Amygdala (tissue), 56 donors: ENCODE measurements around the gene KRTAP10-6.
"Not testable (repeated sequence)": the region's sequence is repeated elsewhere in the genome, so short reads cannot be mapped to it uniquely, and the experiment has no call there.

Source experiments
- DNase-seq, 56 donors: peaks; one replicate each; lab custom pipeline; 2025; lab: John Stamatoyannopoulos, UW

KRTAP10-6 gene

DNA sequence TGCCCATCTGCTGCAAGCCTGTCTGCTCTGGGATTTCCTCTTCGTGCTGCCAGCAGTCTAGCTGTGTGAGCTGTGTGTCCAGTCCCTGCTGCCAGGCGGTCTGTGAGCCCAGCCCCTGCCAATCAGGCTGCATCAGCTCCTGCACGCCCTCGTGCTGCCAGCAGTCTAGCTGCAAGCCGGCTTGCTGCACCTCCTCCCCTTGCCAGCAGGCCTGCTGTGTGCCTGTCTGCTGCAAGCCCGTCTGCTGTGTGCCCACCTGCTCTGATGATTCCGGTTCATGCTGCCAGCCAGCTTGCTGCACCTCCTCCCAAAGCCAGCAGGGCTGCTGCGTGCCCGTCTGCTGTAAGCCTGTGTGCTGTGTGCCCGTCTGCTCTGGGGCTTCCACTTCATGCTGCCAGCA lies 8.8 kb upstream of the KRTAP10-6 start:
- not testable (repeated sequence) for DNase-seq

DNA sequence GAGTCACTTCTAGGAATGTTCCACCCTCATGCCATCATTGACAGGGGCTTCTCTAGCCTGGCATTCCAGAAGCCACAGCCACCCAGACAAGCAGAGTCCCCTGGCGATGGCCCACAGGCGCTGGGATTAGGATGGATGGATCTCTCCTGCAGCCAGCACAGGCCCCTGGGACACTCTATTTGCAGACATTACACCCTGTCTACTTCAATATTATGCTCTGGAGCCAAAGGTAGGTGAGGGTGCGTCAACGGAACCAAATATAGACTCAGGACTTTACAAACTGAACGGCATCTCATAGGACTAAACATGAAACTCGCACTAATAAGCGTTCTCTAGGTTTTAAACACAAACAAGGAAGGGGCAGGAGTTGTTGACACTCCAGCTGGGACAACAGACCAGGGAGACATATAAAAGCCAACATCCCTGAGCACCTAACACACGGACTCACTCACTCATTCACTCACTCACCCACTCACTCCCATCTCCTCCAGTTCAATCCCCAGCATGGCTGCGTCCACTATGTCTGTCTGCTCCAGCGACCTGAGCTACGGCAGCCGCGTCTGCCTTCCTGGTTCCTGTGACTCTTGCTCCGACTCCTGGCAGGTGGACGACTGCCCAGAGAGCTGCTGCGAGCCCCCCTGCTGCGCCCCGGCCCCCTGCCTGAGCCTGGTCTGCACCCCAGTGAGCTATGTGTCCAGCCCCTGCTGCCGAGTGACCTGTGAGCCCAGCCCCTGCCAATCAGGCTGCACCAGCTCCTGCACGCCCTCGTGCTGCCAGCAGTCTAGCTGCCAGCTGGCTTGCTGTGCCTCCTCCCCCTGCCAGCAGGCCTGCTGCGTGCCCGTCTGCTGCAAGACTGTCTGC lies 8.0 kb upstream of the KRTAP10-6 start, which contains the start of gene KRTAP10-7:
KRTAP10-7 (plus strand) TSS at position 480 of the 861 bp plus-strand sequence; CDS start at position 505, 25 bp downstream.
- not testable (repeated sequence) for DNase-seq

DNA sequence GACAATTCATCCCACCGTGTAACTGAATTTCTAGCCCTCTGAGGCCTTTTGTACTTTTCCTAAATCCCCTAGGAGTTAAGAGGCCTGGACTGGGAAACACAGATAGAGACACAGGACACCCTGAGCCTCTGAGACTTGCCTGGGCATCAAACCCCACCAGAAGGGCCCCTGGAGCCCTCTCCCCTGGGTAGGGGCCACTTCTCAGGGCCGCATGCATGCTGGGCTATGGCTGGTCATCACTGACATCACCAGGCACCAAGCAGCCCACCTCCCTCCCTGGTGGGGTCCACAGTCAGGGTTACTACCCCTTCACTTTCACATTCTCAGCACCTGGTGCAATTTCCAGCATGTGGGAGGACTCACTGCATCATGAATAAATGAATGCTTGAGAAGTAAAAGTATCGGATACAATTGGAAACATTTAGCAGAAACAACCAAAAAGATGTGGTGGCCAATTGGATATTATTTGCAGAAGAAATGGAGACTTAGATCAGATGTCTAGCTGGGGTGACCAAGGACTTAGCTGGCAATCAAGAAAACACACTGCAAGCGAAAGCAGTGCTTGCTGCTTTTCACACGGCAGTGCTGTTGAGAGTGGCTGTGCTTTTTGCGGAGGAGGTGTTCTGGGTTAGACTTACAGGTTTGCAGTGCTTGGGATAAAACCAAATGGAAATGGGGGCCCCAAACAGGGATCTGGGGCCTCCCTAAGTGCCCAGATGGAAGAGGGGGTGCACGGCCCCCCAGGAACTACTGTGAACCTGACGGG lies 7.1 kb upstream of the KRTAP10-6 start:
- DNase-seq, result no peak

DNA sequence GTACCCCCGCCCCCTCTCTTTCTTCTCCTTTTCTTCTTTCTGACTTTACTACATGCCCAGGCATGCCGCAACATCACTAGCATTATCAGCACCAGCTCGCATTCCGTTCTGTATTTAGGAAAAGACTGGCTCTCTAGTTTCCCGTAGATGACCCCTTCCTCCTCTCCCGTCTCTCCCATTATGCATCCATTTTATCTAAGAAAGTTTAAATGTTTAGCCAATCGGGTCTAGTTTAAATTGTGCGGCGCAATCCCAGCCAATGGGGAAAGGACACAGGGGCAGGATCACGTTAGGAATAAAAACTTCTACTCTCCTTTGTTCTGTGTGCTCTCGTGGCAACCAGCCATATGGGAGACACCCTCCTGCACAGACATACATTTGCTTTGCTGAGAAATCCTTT lies 5.8 kb upstream of the KRTAP10-6 start:
- no peak for DNase-seq

DNA sequence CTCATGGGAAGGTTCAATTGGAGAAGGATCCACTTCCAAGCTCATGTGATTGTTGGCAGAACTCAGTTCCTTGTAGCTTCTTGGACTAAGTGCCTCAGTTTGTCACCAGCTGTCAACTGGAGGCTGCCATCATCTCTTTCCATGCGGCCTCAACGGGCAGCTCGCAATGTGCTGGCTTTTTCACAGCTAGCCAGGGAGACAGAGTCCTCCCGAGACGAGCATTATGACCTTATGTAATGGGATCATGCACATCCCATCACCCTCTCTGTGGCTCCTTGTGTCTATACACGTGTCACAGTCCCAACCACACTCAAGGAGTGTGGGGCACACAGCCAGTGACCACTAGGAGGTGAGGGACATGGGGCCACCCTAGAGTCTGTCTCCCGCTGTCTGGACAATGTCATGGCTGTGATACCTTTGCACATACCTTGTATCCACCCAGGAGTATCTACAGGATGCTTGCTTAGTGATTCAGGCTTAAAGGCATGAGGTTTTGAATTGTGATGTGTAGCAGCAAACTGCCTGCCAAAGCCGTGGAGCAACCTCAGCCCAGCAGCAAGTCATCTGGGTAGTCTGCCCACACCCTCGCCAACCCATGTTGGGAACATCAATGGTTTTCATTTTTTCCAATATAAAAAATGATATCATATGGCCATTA lies 3.9 kb upstream of the KRTAP10-6 start:
- no peak for DNase-seq

DNA sequence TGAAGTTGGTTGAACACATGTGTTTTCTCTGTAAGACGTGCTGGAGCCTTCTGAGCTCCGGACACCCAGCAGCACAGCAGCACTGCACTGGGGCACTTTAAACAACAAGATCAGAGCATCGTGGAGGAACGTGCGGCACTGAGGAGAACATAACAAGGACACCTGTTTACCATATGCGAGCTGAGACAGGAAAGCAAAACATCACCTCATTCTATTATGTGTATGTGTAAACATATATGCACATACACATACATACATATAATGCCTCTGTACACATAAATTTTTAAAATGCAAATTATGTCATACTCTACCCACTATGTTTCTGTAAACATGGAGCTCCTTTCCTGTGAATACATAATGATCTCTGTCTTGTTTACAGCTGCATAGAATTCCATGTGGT lies 3.2 kb upstream of the KRTAP10-6 start:
- DNase-seq, result no peak

DNA sequence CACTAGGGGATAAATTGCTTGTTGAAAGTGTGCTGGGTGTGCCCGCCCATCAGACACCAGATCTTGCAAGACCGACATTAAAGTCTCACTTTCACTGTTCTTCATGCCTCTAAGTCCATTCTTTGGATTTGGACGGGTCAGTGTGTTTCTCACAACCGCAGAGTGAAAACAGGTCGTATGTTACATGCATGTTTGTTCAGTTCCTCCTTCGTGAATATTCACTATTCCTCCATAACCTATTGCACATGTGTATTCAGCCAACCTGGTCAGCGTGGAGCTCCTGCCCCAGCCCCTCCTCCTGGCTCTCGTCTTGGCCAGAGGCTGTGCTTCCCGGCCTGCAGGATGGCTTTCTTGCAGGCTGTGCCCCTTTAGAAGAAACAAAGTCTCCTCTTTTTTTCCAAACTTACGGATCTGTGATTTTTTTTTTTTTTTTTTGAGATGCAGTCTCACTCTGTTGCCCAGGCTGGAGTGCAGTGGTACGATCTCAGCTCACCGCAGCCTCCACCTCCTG lies 2.2 kb upstream of the KRTAP10-6 start:
- no peak for DNase-seq

DNA sequence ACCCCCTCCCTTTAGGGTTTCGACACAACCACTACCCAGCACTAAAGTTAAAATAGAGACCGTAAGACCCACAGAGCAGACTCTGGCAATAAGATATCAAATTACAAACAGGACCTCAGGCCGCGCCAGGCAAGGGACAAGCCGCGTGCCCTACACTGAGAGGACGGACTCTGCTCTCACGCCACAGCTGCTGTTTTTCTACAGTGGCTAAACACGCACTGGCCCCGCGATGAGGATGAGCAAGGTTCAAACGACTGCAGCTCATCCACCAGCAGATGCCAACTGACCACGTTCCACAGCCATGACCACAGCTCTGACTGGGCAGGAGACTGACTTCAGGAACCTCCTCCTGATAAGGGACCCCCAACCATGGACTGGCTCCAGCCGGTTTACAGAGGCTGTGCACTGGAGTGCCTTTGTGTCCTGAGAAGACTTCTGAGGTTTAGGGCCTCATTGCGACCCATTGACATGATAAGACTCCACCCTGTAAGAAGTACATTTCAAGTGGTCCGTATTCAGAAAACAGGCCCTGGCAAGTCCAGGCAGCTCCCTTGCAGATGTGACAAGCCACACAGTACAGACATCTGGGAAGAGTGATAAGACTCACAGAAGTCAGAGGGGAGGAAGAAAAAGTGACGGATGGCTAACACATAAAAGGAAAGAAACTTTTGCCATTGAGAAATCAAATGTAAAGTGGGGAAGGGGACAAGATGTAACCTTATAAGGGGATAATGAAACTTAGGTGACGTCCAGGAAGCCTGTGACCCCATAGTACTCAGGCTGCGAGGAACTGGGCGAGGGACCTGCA lies 1.5 kb upstream of the KRTAP10-6 start:
- DNase-seq, result no peak

DNA sequence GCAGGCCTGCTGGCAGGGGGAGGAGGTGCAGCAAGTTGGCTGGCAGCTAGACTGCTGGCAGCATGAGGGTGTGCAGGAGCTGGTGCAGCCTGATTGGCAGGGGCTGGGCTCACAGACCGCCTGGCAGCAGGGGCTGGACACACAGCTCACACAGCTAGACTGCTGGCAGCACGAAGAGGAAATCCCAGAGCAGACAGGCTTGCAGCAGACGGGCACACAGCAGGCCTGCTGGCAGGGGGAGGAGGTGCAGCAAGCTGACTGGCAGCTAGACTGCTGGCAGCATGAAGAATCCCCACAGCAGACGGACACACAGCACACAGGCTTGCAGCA lies 539 bp downstream of the KRTAP10-6 start:
- DNase-seq, result not testable (repeated sequence)

DNA sequence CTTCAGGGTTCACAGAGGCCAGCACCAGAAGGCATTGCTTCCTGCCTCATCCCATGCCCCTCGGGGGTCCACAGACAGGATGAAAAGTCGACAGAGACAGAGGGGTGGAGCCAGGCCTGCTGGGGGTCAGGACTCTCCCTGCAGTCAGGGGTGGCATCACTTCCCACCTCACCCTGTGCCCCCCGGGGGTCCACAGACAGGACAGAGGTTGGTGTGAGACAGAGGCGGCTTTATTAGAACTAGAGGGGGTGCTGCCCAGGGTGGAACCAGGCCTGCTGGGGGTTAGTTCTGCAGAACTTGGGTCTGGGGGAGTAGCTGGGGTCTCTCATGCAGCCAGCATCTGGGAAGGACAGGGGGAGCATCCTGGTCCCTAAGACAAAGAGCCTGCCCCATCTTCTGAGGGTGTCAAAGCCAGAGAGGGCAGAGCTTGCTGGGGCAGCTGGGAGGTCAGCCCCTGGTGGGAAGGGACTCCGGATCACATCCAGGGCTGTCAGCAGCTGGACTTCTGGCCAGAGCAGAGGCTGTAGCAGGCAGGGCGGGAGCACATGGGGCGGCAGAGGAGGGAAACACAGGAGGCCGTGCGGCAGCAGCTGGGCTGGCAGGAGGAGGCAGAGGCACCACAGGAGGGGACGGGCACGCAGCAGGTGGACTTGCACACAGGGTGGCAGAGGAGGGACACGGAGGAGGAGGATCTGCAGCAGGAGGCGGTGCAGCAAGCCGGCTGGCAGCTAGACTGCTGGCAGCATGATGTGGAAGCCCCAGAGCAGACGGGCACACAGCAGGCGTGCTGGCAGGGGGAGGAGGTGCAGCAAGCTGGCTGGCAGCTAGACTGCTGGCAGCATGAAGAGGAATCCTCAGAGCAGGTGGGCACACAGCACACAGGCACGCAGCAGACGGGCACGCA lies 1.2 kb downstream of the KRTAP10-6 start:
- DNase-seq, result not testable (repeated sequence)

DNA sequence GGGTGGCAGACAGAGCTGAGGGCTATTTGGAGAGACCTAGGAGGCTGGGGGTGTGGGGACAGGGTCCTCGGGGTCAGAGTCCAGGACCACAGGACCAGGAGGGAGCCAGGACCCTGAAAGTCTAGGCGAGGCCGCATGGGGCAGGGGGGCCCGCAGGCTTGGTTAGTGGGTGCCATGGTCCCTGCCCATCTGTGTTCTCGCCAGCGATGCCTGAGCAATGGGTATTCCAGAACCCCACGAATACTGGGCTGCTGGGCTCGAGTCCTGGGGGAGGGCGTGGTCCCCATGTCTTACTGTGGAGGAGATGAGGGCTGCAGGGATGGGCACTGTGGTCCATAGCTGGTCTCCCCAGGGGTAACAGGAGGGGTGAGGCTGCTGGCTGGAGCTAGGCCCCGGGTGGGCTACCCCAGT lies 2.0 kb downstream of the KRTAP10-6 start:
- DNase-seq, result no peak

DNA sequence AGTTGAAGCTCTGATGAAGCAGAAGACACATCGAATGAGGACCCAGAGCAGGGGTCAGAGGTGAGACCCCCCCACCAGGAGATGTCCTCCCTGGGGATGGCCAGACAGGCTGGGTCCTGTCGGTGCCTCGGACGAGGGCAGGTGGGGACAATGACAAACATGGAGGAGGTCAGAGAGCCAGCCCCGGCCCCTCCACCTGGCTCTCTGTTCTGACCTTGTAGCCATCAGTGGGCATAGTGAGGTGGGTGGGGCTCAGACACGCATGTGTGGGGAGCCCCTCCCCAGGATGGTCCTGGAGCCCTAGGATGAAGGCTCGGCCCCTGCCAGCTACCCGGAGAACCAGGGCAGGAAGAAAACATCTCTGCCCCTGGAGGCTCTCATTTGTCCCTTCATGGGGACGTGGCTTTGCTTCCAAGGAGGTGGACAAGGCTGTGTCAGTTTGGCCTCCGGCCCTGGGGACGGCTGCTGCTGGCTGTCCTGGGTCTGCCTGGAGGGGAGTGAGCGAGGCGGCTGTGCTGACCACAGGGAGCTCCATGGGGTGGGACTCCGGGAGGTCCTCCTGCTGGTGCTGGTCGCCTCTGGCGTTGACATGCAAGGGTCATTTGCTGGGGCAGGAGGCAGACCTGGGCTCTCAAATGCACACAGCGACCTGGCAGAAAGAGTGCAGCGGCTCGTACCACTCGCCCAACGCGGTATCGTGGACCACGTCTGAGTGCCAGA lies 2.6 kb downstream of the KRTAP10-6 start:
- no peak for DNase-seq

DNA sequence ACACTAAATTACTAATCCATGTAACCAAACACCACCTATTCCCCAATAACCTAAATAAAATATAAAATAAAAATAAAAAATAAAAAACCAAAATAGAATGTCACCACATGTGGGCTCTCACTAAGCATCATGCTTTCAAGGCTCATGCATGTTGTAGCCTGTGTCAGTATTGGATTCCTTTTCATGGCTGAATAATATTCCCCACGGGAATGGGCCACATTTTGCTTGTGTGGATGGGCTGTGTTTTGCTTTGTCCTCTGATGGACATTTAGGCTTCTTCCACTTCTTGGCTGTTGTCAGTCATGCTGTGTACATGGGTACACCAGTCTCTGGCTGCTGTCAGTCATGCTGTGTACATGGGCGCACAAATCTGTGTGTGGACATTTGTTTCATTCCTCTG lies 3.2 kb downstream of the KRTAP10-6 start:
- no peak for DNase-seq

DNA sequence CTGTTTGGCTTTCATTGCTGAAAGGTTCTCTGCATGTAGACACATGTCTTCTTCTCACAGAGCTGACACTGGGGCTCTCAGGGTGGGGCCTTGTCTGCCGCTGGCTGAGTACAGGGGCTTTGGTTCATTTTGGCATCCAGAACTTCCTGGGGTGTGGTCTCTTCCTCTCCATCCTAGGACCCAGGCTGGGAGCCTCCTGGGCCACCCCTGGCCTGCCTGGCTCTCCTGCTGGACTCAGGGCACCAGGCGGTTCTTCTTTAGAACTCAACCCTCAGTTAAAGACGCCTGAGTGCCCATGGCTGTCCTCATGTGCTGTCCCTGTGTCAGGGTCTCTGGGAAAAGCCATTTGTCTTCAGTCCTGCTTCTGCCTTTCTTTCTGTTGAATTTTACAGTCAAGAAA lies 6.4 kb downstream of the KRTAP10-6 start:
- no peak for DNase-seq

DNA sequence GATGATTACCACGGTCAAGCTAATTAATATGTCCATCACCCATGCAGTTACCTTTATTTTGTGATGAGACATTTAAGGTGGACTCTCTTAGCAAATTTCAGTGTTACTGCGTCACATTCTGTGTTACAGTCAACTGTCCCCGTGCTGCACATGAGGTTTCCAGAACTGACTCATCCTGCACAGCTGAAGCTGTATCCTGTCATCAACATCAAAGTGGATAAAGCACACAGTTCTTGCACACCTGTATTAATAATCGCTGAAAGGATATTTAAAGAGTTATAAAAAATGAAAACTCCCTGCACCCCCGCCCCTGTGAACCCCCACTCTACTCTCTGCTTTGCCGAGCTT lies 8.5 kb downstream of the KRTAP10-6 start:
- no peak for DNase-seq

DNA sequence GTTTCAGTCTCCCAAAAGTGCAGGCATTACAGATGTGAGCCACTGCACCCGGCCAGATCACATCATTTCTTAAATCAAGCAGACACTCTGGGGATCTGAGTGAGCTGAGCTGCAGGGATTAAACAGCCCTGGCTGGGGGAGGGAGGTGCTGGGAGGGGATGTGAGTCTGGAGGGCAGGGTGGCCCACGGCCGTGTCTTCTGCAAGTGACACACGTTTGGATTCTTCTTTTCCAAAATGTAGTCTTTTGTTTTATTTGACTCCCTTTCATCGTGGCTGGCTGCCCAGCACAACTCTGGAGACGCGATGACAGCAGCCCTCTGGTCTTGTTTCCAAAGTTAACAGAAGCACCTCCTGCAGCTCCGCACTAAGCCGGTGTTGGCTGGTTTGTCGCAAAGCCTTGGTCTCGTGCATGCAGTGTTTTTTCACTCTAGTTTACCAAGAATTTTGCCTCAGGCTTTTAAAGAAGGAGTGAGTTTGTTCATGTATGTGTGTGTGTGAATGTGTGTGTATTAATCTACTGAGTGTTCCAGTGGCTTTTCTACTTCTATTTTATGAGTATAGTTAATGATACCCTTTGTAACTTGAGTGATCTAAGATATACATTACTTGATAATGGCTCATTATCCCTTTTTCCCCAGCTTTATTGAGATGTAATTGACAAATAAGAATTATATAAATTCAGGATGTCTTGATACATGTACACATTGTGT lies 9.1 kb downstream of the KRTAP10-6 start:
- DNase-seq, result no peak

DNA sequence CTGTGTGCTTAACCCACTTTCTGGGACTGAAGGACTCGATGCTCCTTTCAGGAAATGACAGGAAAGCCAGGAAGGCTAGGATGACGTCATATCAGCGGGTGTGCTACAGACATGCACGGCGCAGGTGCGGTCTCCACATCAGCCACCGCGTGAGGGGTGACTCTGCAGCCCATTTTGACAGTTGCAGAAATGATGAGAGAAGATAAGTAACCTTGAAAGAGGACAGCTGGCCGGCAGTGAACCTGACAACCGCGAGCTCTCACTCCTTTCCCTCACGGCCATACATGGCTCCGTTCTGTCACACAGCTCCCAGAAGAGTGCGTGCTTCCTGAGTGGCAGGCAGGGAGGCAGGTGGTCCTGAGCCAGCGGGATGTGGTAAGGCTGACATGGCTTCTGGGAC lies 10.2 kb downstream of the KRTAP10-6 start:
- DNase-seq, result no peak

DNA sequence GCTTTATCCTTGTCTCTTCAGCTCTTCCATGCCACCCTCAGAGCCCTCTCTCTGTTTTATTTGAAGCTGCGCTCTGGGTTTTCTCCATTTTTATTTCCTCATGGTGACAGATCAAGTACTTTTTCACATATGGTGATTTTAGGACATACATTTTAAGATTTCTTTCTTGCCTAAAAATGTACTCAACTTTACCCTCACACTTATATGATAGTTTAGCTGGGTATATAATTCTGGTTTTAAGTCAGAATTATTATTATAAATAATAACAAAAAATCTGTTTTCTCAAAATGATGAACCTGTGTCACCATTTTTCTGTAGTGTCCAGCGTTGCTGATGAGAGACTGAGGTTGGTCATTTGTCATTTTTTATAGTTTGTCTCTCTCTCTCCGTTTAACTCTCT lies 11.1 kb downstream of the KRTAP10-6 start:
- DNase-seq, result no peak
